Coronary artery (tissue), 2 donors: ENCODE results near the gene ANKRD13D.
A peak's percentile ranks its signal among the peaks of the same experiment; 100 is the strongest.

ENCODE experiments used
- DNase-seq: peaks from one replicate; pipeline ENCODE4 v3.0.0-alpha.2; 2017; ENCODE audit warnings: low spot score
- H3K27ac ChIP-seq, 2 donors: fragments of 200-600 bp; sonication (generic); one replicate each; pipeline ENCODE4 v1.5.1; 2016 to 2019
- H3K4me3 ChIP-seq: fragments of 200-600 bp; sonication (generic); 2 replicates; pipeline ENCODE4 v1.5.1; 2016; ENCODE audit warnings: mild to moderate bottlenecking, moderate library complexity
- TF ChIP-seq, protein P1 (sequence below): fragments of 200-600 bp; sonication (generic); IDR thresholded peaks from one replicate; pipeline ENCODE4 v1.5.1; 2019; ENCODE audit warnings: antibody characterized with exemption

The ANKRD13D gene

DNA sequence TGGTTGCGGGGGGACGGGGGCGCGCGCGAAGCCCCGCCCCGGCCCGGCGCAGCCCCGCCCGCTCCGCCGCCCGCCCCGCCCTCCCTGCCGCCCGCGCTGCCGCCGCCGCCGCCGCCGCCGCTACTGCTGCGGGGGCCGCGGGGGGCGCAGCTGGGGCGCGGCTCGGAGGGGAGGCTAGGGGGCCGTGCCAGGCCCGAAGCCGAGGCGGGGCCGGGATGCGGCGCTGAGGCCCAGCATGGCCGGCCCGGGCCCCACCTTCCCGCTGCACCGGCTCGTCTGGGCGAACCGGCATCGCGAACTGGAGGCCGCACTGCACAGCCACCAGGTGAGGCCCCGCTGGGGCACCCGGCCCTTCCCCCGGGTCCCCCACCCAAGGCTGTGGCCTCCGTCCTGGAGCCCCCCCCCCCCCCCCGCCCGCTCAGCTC is at the start of gene ANKRD13D:
TSS of gene ANKRD13D (plus strand) at position 78 of the 425 bp plus-strand sequence. CDS start at position 236, 158 bp downstream.
- TF ChIP-seq, protein P1, sequence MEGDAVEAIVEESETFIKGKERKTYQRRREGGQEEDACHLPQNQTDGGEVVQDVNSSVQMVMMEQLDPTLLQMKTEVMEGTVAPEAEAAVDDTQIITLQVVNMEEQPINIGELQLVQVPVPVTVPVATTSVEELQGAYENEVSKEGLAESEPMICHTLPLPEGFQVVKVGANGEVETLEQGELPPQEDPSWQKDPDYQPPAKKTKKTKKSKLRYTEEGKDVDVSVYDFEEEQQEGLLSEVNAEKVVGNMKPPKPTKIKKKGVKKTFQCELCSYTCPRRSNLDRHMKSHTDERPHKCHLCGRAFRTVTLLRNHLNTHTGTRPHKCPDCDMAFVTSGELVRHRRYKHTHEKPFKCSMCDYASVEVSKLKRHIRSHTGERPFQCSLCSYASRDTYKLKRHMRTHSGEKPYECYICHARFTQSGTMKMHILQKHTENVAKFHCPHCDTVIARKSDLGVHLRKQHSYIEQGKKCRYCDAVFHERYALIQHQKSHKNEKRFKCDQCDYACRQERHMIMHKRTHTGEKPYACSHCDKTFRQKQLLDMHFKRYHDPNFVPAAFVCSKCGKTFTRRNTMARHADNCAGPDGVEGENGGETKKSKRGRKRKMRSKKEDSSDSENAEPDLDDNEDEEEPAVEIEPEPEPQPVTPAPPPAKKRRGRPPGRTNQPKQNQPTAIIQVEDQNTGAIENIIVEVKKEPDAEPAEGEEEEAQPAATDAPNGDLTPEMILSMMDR, result no peak
- Histone ChIP-seq H3K27ac (peak within 1 kb of the TSS; percentile 68 to 95), H3K4me3 (peak within 1 kb of the TSS; percentile 93)
- no peak for DNase-seq

DNA sequence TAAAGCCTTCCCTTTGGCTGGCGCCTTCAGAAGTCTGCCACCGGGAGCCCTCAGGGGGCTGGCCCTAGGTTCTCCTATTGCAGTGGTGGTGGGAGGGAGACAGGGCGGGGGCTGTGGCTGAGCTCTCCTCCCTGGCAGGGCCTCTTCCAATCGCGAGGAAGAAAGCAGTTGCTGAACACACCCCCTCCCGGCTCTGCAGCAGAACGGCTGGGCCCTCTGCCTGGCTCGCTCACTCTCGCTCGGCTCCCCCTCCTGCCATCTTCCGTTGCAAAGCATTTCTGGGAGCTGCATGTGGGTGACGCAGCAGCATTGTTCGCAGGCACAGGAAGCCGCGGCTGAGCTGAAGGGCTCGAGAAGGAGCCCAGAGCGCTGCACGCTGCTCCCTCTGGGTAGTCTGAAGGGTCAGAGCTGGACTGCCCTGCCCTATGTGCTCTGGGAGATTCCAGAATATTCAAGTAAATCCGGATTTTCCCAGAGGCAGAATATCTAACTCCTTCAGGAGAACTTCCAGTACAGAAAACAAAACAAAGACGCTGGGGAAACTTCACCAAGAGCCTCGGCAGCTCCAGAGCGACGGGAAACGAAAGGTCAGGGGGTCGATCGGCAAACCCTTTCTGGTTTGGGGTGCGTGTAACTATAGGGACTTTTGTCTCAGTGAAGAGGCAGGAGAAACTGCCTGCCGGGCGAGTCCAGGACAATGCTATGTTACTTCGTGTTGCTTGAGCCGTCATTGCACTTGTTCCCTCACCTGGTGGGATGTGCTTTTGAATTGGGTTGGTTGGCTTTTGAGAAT is 49.1 kb upstream of the ANKRD13D start:
- TF ChIP-seq, protein P1, result no peak
- Histone ChIP-seq H3K27ac (peak overlapping the region; percentile 88 to 91), H3K4me3 (peak overlapping the region; percentile 77)
- peak; percentile 98 for DNase-seq

DNA sequence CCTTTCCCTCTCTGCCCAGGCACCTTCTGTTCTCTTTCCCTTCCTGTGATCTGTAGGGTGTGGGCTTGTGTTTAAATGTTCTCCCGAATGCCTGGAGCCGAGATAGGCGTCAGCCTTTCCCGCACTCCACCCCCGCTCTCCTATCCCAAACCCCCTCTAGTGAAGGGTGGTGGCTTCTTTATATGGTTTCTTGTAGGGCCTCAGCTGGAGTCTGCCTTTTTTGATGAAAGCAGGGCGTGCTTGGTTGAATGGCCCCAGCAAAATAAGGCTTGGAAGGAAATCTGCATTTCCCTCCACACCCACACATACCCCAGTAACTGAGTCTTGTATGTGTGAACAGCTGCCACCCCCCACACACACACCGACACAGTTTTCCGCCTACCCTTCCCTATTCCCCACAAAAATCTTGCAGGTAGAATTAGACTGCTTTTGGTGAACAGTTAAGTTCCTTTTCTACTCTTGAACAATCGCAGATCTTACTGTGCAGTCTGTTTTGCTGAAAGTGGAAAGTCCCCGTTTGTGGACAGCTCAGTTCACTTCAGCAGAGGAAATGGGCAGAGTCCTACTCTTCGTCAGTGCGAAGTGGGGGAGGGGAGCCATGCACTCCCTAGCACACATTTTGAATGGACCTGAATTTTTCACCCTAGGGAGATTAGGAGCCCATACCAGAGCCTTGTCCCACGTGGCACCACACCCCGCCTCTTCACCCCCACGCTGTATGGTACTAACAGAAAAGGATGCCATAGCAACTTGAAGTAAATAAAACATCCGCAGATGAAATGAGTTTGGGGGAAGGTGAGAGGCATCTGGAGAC is 48.3 kb upstream of the ANKRD13D start:
- DNase-seq, result peak; percentile 85
- Histone ChIP-seq H3K27ac (peak overlapping the region; percentile 88 to 91), H3K4me3 (peak overlapping the region; percentile 77)
- TF ChIP-seq, protein P1, result no peak

DNA sequence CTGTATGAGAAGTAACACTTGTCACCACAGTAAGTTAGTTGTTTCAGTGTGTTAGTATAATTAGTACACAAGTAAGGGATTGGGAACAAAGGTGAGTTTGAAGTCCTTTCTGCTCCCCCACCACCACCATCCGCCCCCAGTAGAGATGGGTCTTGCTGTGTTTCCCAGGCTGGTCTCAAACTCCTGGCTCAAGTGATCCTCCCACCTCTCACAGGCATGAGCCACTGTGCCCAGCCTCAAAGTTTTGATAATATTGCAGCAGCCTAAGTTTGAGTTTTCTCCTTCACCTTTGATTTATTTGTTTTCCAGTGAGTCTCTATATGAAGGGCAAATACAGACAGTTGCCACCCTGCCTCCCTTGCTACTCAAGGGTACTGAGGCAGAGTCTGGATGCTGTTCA is 46.6 kb upstream of the ANKRD13D start:
- no peak overlapping the region for H3K27ac ChIP-seq
- TF ChIP-seq, protein P1, result no peak
- H3K4me3 ChIP-seq, result peak overlapping the region; percentile 1
- no peak for DNase-seq

- H3K4me3 ChIP-seq, result no peak overlapping the region
- H3K27ac ChIP-seq, result no peak overlapping the region
- TF ChIP-seq, protein P1, result no peak
- DNase-seq, result no peak
Observed at GRCh38 chr11:67243051-67243450, 46.1 kb upstream of the ANKRD13D start.

- Histone ChIP-seq H3K4me3 (no peak overlapping the region), H3K27ac (no peak overlapping the region)
- TF ChIP-seq, protein P1, result no peak
- DNase-seq, result no peak
Observed at GRCh38 chr11:67245046-67245445, 44.1 kb upstream of the ANKRD13D start.
